HepG2 (cell line): Measurements from ENCODE around the gene C19orf73. TPM values are rescaled to one million over a fixed set of nuclear protein-coding genes. Genes with fewer than 3 reads are reported as not detected.

ENCODE experiments used
- BORCS8-MEF2B ChIP-seq: sonication (generic); formaldehyde crosslinking; IDR thresholded peaks from 2 replicates; pipeline ENCODE4 v1.8.0; 2022; ENCODE audit warnings: mild to moderate bottlenecking, missing genetic modification reagents
- CBX5 ChIP-seq: sonication (generic); formaldehyde crosslinking; IDR thresholded peaks from 2 replicates; pipeline ENCODE4 v1.4.0; 2020; ENCODE audit warnings: missing genetic modification reagents, borderline replicate concordance
- FIP1L1 ChIP-seq: fragments of 200-400 bp; formaldehyde crosslinking; IDR thresholded peaks from 2 replicates; pipeline ENCODE4 v1.6.1; 2018; ENCODE audit warnings: low read depth, mild to moderate bottlenecking, low read length, moderate library complexity, borderline replicate concordance; ENCODE audit not compliant: insufficient read depth
- FOXK1 ChIP-seq: sonication (generic); formaldehyde crosslinking; IDR thresholded peaks from 2 replicates; pipeline ENCODE4 v1.4.0; 2020; ENCODE audit warnings: low read depth, missing genetic modification reagents, borderline replicate concordance
- KLF16 ChIP-seq, 2 experiments: sonication (generic) in 1 of 2; formaldehyde crosslinking in 1 of 2; IDR thresholded peaks; 2 replicates each; pipeline versions ENCODE4 v1.6.1 to v1.8.0; 2016 to 2023; ENCODE audit warnings: missing genetic modification reagents in 2 of 2, missing compliant biosample characterization in 1 of 2
- POLR2AphosphoS5 ChIP-seq: IDR thresholded peaks from 2 replicates; pipeline ENCODE4 v1.6.1; 2012; ENCODE audit warnings: low read depth, low read length
- SMARCC2 ChIP-seq: fragments of 450-650 bp; IDR thresholded peaks from 2 replicates; pipeline ENCODE4 v1.6.1; 2017; ENCODE audit warnings: antibody characterized with exemption, mild to moderate bottlenecking
- ZNF350 ChIP-seq: sonication (generic); formaldehyde crosslinking; IDR thresholded peaks from 2 replicates; pipeline ENCODE4 v1.4.0; 2020; ENCODE audit warnings: mild to moderate bottlenecking, low read depth, missing genetic modification reagents, borderline replicate concordance
- ZNF562 ChIP-seq: sonication (generic); formaldehyde crosslinking; IDR thresholded peaks from 2 replicates; pipeline ENCODE4 v1.8.0; 2022; ENCODE audit warnings: missing genetic modification reagents, borderline replicate concordance
- polyA plus RNA-seq, 8 experiments: library from polyadenylated mRNA; depleted of rRNA in 3 of 8; stranded (reverse) in 7 of 8; unstranded in 1 of 8; fragments of >200 nt; fragmentation: Illumina TruSeq in 4 of 8; extraction: Trizol in 4 of 8; gene quantifications; 2 replicates each; pipeline versions ENCODE4 v1.2.1 to v1.2.3, GENCODE V29; 2011 to 2016; ENCODE audit warnings: low read depth in 4 of 8, missing spikeins in 1 of 8, mixed read lengths in 1 of 8; ENCODE audit not compliant: insufficient read depth in 1 of 8
- total RNA-seq, 5 experiments: library from RNA; depleted of rRNA; stranded (reverse); fragments of >200 nt; fragmentation: Illumina TruSeq; extraction: Trizol; gene quantifications; 2 replicates each; pipeline ENCODE4 v1.2.3, GENCODE V29; 2016; ENCODE audit warnings: low read depth in 1 of 5
- TF ChIP-seq, protein P1 (sequence below): sonication (generic); formaldehyde crosslinking; IDR thresholded peaks from 2 replicates; pipeline ENCODE4 v1.4.0; 2020; ENCODE audit warnings: missing genetic modification reagents
- TF ChIP-seq, protein P2 (sequence below): sonication (generic); formaldehyde crosslinking; IDR thresholded peaks from 2 replicates; pipeline ENCODE4 v1.8.1; 2022; ENCODE audit warnings: mild to moderate bottlenecking, missing genetic modification reagents
- TF ChIP-seq, protein P3 (sequence below): sonication (generic); formaldehyde crosslinking; IDR thresholded peaks from 2 replicates; pipeline ENCODE4 v1.4.0; 2020; ENCODE audit warnings: missing genetic modification reagents, low read depth, mild to moderate bottlenecking, borderline replicate concordance
- TF ChIP-seq, protein P4 (sequence below), 2 experiments: sonication (generic) in 1 of 2; formaldehyde crosslinking in 1 of 2; IDR thresholded peaks; 2 replicates each; pipeline versions ENCODE4 v1.6.1 to v1.9.0; 2014 to 2022; ENCODE audit warnings: antibody characterized with exemption in 1 of 2, borderline replicate concordance in 1 of 2, inconsistent platforms in 1 of 2, low read depth in 1 of 2, missing genetic modification reagents in 1 of 2
- TF ChIP-seq, protein P5 (sequence below): sonication (generic); formaldehyde crosslinking; IDR thresholded peaks from 2 replicates; pipeline ENCODE4 v1.5.1; 2020; ENCODE audit warnings: missing genetic modification reagents, mild to moderate bottlenecking, borderline replicate concordance

Gene C19orf73
- total and polyA plus RNA-seq, 2 of the 13 experiments (the other 11 are each of a cell fraction or from before 2014, with no cell fraction given), result 1.4 to 1.5 TPM

DNA sequence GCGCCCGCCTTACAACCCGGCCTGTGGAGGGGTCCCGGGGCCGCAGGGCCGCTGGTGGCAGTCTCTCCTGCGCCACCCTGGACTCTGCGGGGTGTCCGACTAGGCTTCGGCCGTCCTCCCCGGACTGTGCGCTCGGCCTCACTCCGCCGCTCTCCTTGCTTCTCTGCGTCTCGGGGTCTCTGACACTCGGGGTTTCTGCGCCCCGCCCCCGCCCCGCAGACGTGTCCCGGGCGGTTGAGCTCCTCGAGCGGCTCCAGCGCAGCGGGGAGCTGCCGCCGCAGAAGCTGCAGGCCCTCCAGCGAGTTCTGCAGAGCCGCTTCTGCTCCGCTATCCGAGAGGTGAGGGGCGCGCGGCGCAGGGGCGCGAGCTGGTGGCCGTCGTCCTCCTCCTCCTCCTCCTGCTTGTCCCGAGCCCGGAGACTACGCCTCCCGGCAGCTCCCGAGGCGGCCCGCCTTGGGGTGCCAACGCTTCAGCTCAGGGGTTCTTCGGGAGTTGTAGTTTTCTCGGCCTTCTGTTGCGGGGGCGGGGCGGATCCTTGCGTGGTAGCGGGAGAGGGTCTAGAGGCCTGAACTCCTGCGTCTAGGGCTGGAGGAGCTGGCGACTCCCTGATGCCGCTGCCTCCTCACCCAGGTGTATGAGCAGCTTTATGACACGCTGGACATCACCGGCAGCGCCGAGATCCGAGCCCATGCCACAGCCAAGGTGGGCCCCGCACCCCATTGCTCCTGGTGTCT lies 4.1 kb downstream of the C19orf73 start (continued):
- TF ChIP-seq, protein P1, sequence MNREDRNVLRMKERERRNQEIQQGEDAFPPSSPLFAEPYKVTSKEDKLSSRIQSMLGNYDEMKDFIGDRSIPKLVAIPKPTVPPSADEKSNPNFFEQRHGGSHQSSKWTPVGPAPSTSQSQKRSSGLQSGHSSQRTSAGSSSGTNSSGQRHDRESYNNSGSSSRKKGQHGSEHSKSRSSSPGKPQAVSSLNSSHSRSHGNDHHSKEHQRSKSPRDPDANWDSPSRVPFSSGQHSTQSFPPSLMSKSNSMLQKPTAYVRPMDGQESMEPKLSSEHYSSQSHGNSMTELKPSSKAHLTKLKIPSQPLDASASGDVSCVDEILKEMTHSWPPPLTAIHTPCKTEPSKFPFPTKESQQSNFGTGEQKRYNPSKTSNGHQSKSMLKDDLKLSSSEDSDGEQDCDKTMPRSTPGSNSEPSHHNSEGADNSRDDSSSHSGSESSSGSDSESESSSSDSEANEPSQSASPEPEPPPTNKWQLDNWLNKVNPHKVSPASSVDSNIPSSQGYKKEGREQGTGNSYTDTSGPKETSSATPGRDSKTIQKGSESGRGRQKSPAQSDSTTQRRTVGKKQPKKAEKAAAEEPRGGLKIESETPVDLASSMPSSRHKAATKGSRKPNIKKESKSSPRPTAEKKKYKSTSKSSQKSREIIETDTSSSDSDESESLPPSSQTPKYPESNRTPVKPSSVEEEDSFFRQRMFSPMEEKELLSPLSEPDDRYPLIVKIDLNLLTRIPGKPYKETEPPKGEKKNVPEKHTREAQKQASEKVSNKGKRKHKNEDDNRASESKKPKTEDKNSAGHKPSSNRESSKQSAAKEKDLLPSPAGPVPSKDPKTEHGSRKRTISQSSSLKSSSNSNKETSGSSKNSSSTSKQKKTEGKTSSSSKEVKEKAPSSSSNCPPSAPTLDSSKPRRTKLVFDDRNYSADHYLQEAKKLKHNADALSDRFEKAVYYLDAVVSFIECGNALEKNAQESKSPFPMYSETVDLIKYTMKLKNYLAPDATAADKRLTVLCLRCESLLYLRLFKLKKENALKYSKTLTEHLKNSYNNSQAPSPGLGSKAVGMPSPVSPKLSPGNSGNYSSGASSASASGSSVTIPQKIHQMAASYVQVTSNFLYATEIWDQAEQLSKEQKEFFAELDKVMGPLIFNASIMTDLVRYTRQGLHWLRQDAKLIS (CRISPR knock-in tag), result no peak
- TF ChIP-seq KLF16 (CRISPR knock-in tag; IDR thresholded peaks at IDR 0.05), result peak in 1 of 2 experiments; percentile 66; a peak in 1 of 4 replicates
- TF ChIP-seq, protein P2, sequence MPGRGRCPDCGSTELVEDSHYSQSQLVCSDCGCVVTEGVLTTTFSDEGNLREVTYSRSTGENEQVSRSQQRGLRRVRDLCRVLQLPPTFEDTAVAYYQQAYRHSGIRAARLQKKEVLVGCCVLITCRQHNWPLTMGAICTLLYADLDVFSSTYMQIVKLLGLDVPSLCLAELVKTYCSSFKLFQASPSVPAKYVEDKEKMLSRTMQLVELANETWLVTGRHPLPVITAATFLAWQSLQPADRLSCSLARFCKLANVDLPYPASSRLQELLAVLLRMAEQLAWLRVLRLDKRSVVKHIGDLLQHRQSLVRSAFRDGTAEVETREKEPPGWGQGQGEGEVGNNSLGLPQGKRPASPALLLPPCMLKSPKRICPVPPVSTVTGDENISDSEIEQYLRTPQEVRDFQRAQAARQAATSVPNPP (CRISPR knock-in tag), result no peak
- TF ChIP-seq FIP1L1, result no peak
- TF ChIP-seq BORCS8-MEF2B (CRISPR knock-in tag), result no peak
- TF ChIP-seq, protein P3, sequence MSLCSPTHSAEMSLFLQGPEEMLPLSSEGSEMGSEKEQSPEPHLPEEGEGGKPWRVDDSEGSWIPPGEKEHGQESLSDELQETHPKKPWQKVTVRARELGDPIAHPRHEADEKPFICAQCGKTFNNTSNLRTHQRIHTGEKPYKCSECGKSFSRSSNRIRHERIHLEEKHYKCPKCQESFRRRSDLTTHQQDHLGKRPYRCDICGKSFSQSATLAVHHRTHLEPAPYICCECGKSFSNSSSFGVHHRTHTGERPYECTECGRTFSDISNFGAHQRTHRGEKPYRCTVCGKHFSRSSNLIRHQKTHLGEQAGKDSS (CRISPR knock-in tag), result no peak
- TF ChIP-seq POLR2AphosphoS5, result 0 out of 2 replicates have a peak, but pooled peaks have one; percentile 22
- TF ChIP-seq, protein P4, sequence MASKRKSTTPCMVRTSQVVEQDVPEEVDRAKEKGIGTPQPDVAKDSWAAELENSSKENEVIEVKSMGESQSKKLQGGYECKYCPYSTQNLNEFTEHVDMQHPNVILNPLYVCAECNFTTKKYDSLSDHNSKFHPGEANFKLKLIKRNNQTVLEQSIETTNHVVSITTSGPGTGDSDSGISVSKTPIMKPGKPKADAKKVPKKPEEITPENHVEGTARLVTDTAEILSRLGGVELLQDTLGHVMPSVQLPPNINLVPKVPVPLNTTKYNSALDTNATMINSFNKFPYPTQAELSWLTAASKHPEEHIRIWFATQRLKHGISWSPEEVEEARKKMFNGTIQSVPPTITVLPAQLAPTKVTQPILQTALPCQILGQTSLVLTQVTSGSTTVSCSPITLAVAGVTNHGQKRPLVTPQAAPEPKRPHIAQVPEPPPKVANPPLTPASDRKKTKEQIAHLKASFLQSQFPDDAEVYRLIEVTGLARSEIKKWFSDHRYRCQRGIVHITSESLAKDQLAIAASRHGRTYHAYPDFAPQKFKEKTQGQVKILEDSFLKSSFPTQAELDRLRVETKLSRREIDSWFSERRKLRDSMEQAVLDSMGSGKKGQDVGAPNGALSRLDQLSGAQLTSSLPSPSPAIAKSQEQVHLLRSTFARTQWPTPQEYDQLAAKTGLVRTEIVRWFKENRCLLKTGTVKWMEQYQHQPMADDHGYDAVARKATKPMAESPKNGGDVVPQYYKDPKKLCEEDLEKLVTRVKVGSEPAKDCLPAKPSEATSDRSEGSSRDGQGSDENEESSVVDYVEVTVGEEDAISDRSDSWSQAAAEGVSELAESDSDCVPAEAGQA (IDR thresholded peaks at IDR 0.05; ENCODE audit: low read depth), result no peak
- TF ChIP-seq, protein P4 (CRISPR knock-in tag; IDR thresholded peaks at IDR 0.05; ENCODE audit: borderline replicate concordance), result no peak
- TF ChIP-seq FOXK1 (CRISPR knock-in tag), result peak; percentile 34; the same call in 1 of the 2 replicates
- TF ChIP-seq, protein P5, sequence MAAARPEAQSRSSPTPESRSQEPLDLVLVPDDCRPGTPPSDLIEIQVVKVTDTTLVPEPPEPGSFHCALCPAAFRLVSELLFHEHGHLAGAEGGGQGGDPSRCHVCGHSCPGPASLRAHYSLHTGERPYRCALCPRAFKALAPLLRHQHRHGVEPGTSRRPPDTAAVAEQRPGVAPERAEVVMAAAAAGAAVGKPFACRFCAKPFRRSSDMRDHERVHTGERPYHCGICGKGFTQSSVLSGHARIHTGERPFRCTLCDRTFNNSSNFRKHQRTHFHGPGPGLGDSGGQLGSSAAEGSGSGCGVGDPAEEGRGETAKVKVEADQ, result no peak; the same call in 1 of the 2 replicates
- no peak for TF ChIP-seq ZNF562 (CRISPR knock-in tag)
- no peak for TF ChIP-seq SMARCC2
- no peak; the same call in 1 of the 2 replicates for TF ChIP-seq CBX5
- TF ChIP-seq ZNF350, result no peak; the same call in 1 of the 2 replicates
